LNCaP clone FGC (cell line): Measurements from ENCODE around the gene NFIX.

Experiments
- DNase-seq: peaks from one replicate; pipeline ENCODE4 v3.0.0-alpha.2; 2011; ENCODE audit warnings: low read depth
- H3K4me3 ChIP-seq: 2 replicates; pipeline ENCODE4 v1.5.1; 2011; ENCODE audit warnings: mild to moderate bottlenecking, low read depth, low read length, control low read depth
- TF ChIP-seq, protein P1 (sequence below): IDR thresholded peaks from 2 replicates; pipeline ENCODE4 v1.5.1; 2012; ENCODE audit warnings: mild to moderate bottlenecking; ENCODE audit not compliant: control insufficient read depth, insufficient read depth; ENCODE audit errors: extremely low read depth

Gene NFIX

DNA sequence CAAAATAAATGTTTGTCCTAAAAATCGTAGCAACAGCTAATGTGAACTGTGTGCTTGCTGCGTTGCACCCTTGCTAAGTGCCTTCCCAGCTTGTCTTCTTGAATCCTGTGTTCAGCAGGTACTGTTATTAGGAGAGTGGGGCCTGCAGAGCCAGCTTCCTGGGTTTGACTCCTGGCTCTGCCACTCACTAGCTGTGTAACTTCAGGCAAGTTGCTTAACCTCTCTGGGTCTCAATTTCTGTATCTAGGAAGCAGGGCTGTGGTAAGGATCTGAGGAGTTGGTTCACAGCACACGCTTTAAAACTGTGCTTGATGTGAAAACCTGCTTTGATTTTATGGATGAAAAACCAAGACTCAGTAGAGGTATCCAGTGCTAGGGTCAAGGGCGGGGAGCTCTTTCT lies 10.0 kb downstream of the NFIX start:
- H3K4me3 ChIP-seq: no peak overlapping the region
- TF ChIP-seq, protein P1, sequence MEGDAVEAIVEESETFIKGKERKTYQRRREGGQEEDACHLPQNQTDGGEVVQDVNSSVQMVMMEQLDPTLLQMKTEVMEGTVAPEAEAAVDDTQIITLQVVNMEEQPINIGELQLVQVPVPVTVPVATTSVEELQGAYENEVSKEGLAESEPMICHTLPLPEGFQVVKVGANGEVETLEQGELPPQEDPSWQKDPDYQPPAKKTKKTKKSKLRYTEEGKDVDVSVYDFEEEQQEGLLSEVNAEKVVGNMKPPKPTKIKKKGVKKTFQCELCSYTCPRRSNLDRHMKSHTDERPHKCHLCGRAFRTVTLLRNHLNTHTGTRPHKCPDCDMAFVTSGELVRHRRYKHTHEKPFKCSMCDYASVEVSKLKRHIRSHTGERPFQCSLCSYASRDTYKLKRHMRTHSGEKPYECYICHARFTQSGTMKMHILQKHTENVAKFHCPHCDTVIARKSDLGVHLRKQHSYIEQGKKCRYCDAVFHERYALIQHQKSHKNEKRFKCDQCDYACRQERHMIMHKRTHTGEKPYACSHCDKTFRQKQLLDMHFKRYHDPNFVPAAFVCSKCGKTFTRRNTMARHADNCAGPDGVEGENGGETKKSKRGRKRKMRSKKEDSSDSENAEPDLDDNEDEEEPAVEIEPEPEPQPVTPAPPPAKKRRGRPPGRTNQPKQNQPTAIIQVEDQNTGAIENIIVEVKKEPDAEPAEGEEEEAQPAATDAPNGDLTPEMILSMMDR: no peak
- DNase-seq: no peak

DNA sequence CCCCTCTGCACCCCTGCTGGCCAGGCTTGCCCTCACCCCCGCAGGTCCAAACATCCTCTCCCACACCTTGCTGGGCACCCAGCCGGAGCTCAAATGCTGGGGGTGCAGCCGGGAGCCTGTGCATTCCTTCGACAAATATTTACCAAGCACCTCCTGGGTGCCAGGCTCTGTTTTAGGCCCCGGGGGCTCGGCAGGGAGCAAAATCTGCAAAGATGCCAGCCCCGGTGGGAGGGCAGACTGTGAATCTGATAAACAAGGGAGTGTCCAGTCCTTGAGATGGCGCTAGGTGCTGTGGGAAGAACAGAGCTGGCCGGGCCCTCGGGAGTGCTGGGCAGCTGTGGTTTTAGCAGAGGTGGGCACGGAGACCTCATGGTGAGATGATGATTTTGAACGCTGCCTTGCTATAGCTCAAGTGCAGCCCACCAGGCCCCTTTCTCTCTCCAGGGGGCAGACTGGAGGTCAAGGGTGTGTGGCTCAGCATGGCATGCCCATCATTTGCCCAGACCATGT lies 10.6 kb downstream of the NFIX start:
- no peak for DNase-seq
- no peak overlapping the region for H3K4me3 ChIP-seq
- TF ChIP-seq, protein P1: 0 out of 2 replicates have a peak, but pooled peaks have one; percentile 15

DNA sequence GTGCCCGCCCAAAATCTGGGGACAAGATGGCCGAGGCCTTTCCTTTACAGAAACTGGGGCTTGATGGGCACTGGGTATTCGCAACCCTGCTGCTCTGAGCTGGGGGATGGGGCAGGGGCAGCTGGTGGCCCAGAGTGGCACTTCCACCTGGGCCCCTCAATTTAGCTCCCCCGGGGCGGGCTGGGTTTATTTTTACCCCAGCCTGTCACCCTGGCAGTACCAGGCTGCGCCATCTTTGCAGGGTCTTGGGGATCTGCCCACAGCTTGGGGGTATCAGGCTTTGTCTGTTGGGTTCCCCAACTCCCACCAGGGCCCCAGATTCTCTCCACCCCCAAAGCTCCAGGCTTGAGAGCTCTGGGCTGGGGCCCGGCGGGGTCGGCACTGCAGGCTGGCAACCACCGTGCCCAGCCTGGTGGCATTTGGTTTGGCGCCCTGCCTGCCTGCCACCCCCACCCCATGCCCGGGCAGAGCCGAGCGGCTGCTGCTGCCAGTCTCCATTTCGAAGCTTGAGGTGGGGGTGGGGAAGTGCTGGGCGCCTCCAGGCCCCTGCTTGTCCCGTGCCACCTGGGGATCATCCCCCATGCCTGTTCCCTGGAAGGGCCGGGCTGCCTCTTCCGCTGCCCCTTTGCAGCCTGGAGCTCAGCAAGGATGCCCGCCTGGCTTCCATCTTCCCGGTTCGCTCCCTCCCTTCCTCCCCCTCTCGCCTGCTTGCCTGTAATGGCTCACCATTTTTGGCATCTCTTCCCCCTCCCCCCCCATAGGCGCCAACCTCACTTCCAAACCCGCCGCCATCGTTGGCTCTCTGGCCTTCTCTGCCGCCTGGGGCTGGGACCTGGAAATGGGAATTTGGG lies 11.4 kb downstream of the NFIX start:
- DNase-seq: no peak
- H3K4me3 ChIP-seq: peak overlapping the region; percentile 46
- TF ChIP-seq, protein P1: no peak

DNA sequence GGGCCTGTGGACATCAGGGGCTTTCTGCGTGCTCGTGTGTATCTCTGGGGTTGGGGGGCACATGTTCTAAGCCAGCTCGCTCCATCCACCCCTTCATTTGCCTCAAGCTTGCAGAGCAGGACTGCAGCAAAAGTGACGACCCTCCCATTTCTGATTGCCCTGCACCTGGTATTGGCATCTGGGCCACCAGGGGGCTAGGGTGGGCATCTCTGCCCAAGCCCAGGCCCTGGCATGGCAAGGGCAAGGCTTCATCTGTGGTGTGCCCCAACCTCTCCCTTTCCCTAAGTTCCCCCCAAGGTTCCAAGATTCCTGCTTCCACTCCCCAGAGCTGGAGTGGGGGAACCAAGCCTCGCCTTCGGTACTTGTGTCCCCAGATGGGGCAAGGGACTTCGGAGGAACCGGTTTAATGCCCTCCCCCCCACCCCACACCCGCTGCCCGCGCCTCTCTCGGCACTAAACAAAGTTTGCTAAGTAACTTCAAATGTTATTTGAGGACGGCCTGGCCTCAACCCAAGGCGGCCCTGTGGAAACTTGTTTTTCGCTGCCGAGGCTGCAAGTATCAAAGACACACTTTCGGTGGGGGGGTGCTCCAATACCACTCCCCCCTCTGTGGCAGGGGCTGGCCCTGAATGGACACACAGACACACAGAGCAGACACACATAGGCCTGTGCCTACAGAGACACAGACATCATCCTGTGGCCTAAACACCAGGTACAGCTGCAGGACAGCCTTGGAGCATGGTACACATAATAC lies 12.2 kb downstream of the NFIX start:
- TF ChIP-seq, protein P1: no peak
- peak overlapping the region; percentile 46 for H3K4me3 ChIP-seq
- DNase-seq: peak; percentile 94

DNA sequence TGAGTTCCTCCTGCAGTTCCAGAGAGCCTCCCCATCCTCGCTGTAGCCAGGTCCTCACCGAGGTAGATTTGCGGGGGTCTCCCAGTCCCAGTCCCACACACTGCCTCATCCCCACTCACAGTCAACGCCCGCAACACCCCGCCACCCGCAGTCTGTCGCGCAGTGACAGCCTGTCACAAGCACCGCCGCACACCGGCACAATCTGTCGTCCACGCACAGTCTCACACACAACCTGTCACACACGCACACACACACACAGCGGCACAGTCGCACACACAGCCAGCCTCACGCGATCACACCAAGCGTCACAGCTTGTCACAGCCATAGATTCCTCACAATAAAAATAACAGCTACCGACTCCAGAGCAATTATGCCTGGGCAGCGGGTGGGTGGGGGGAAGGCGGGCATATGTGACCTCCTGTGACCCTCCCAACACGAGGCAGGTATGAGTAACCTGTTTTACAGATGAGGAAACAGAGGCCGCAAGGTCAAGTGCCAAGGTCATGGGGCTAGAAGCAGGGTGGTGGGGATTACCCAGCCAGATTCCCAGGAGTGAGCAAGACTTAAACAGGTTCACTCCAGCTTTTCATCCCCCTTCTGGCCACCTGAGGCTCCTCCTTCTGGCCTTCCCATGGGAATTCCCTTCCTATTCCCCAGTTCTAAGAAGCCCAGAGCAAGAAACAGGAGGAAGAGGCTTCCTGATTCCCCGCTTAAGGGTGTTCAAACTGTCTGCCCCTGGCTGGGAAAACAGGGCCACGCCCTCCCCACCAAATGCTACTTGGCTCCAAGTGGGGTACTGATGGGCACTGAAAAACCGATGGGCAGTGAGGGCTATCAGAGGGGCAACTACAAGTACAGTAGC lies 13.9 kb downstream of the NFIX start:
- H3K4me3 ChIP-seq: peak overlapping the region; percentile 46; the same call in 1 of the 2 replicates
- TF ChIP-seq, protein P1: no peak
- no peak for DNase-seq
